Peyer's patch (tissue), 4 donors: ENCODE measurements around the gene TEK.

Experiments used
- CTCF ChIP-seq, 6 experiments: fragments of 450-650 bp in 4 of 6; fragments of 200-600 bp in 2 of 6; sonication (generic) in 1 of 6; IDR thresholded peaks; one replicate each; pipeline ENCODE4 v1.5.1; 2017 to 2019; ENCODE audit warnings: antibody characterized with exemption in 6 of 6, mild to moderate bottlenecking in 3 of 6, moderate library complexity in 1 of 6
- POLR2A ChIP-seq, 2 donors: fragments of 450-650 bp; IDR thresholded peaks; one replicate each; pipeline ENCODE4 v1.5.1; 2017; ENCODE audit warnings: antibody characterized with exemption in 2 of 2, mild to moderate bottlenecking in 2 of 2, moderate library complexity in 2 of 2

GRCh38 chr9:27193886-27194285, 84.9 kb downstream of the TEK start:
- TF ChIP-seq POLR2A (IDR thresholded peaks at IDR 0.05) (no peak), CTCF (IDR thresholded peaks at IDR 0.05) (no peak)
